WTC11 (cell line): ENCODE results near the gene PRELID3B. TPM values are rescaled to one million over a fixed set of nuclear protein-coding genes. Genes with fewer than 3 reads are reported as not detected.

ENCODE experiments used
- ATAC-seq: fragments of 200-7000 bp; cut with Tn5 transposase; 2 replicates; pipeline ENCODE4 v1.10.0; 2021; ENCODE audit warnings: mild to moderate bottlenecking, moderate library complexity
- CTCF ChIA-PET: fragments of 300-600 bp; sonication (Branson Sonifier 250); formaldehyde crosslinking; loops from one replicate; lab custom pipeline; 2021; ENCODE audit warnings: antibody characterized with exemption; lab: Charles Lee
- POLR2A ChIA-PET: fragments of 350-600 bp; sonication (Branson Sonifier 250); formaldehyde crosslinking; loops from one replicate; lab custom pipeline; 2021; ENCODE audit warnings: antibody characterized with exemption; lab: Charles Lee
- DNase-seq: peaks from one replicate; pipeline ENCODE4 v3.0.0; 2021; ENCODE audit warnings: low spot score
- H3K27ac Mint-ChIP-seq: 2 replicates; pipeline ENCODE4 v1.8.0; 2021; ENCODE audit warnings: mixed read lengths
- H3K27me3 Mint-ChIP-seq: 2 replicates; pipeline ENCODE4 v1.8.0; 2021; ENCODE audit warnings: low read depth, mild to moderate bottlenecking, moderate library complexity, mixed read lengths
- H3K36me3 Mint-ChIP-seq: 2 replicates; pipeline ENCODE4 v1.8.0; 2021; ENCODE audit warnings: mixed read lengths
- H3K4me1 Mint-ChIP-seq: 2 replicates; pipeline ENCODE4 v1.8.0; 2022; ENCODE audit warnings: mixed read lengths
- H3K4me3 Mint-ChIP-seq: 2 replicates; pipeline ENCODE4 v1.8.0; 2021; ENCODE audit warnings: mild to moderate bottlenecking, moderate library complexity, mixed read lengths
- H3K9me3 Mint-ChIP-seq: 2 replicates; pipeline ENCODE4 v1.8.0; 2021; ENCODE audit warnings: mixed read lengths
- ATF3 ChIP-seq: sonication (generic); formaldehyde crosslinking; conservative IDR thresholded peaks from 2 replicates; pipeline ENCODE4 v1.8.1; 2022; ENCODE audit warnings: mild to moderate bottlenecking, missing genetic modification reagents
- CREB1 ChIP-seq: sonication (generic); formaldehyde crosslinking; IDR thresholded peaks from 2 replicates; pipeline ENCODE4 v1.8.0; 2023; ENCODE audit warnings: mild to moderate bottlenecking, missing genetic modification reagents
- FOXP4 ChIP-seq: sonication (generic); formaldehyde crosslinking; IDR thresholded peaks from 2 replicates; pipeline ENCODE4 v1.8.0; 2022; ENCODE audit warnings: mild to moderate bottlenecking, missing genetic modification reagents
- JUN ChIP-seq: sonication (generic); formaldehyde crosslinking; IDR thresholded peaks from 2 replicates; pipeline ENCODE4 v1.8.0; 2023; ENCODE audit warnings: mild to moderate bottlenecking, missing genetic modification reagents
- MLX ChIP-seq: sonication (generic); formaldehyde crosslinking; IDR thresholded peaks from 2 replicates; pipeline ENCODE4 v1.8.1; 2023; ENCODE audit warnings: mild to moderate bottlenecking, missing genetic modification reagents, moderate library complexity
- NFATC4 ChIP-seq: fragments of 250-450 bp; sonication (Bioruptor Pico); IDR thresholded peaks from 2 replicates; pipeline ENCODE4 v1.9.0; 2021; ENCODE audit warnings: mild to moderate bottlenecking
- NFE2L1 ChIP-seq: sonication (generic); formaldehyde crosslinking; IDR thresholded peaks from 2 replicates; pipeline ENCODE4 v1.8.1; 2023; ENCODE audit warnings: missing genetic modification reagents
- NFYB ChIP-seq: sonication (generic); formaldehyde crosslinking; conservative IDR thresholded peaks from 2 replicates; pipeline ENCODE4 v1.8.0; 2022; ENCODE audit warnings: low read depth, missing genetic modification reagents
- PRRX2 ChIP-seq: fragments of 250-450 bp; sonication (Bioruptor Pico); IDR thresholded peaks from 2 replicates; pipeline ENCODE4 v1.8.0; 2021; ENCODE audit warnings: mild to moderate bottlenecking
- SMAD3 ChIP-seq: sonication (generic); formaldehyde crosslinking; IDR thresholded peaks from 2 replicates; pipeline ENCODE4 v1.8.0; 2022; ENCODE audit warnings: missing genetic modification reagents, mild to moderate bottlenecking, borderline replicate concordance
- TCF7 ChIP-seq: sonication (generic); formaldehyde crosslinking; IDR thresholded peaks from 2 replicates; pipeline ENCODE4 v1.8.0; 2022; ENCODE audit warnings: mild to moderate bottlenecking, low read depth, missing genetic modification reagents, moderate library complexity
- ZNF232 ChIP-seq: sonication (generic); formaldehyde crosslinking; IDR thresholded peaks from 2 replicates; pipeline ENCODE4 v1.8.0; 2022; ENCODE audit warnings: mild to moderate bottlenecking, missing genetic modification reagents
- ZNF396 ChIP-seq: fragments of 250-450 bp; sonication (Bioruptor Pico); IDR thresholded peaks from 2 replicates; pipeline ENCODE4 v1.8.0; 2021; ENCODE audit warnings: mild to moderate bottlenecking, moderate library complexity, borderline replicate concordance
- ZNF532 ChIP-seq: fragments of 250-450 bp; sonication (Bioruptor Pico); IDR thresholded peaks from 2 replicates; pipeline ENCODE4 v1.9.0; 2021; ENCODE audit warnings: mild to moderate bottlenecking, borderline replicate concordance
- total RNA-seq: library from RNA; stranded (reverse); gene quantifications from 3 replicates; pipeline ENCODE4 v1.2.3, GENCODE V29; 2021
- TF ChIP-seq, protein P1 (sequence below): sonication (generic); formaldehyde crosslinking; IDR thresholded peaks from 2 replicates; pipeline ENCODE4 v1.8.0; 2023; ENCODE audit warnings: missing genetic modification reagents
- TF ChIP-seq, protein P2 (sequence below): fragments of 200-600 bp; IDR thresholded peaks from 2 replicates; pipeline ENCODE4 v1.8.0; 2022; ENCODE audit warnings: antibody characterized with exemption
- TF ChIP-seq, protein P3 (sequence below): fragments of 250-450 bp; sonication (Bioruptor Pico); IDR thresholded peaks from 2 replicates; pipeline ENCODE4 v1.9.0; 2021; ENCODE audit warnings: mild to moderate bottlenecking

Gene PRELID3B
- total RNA-seq, 1 experiment from 2014 or later, result 46.9 TPM

DNA sequence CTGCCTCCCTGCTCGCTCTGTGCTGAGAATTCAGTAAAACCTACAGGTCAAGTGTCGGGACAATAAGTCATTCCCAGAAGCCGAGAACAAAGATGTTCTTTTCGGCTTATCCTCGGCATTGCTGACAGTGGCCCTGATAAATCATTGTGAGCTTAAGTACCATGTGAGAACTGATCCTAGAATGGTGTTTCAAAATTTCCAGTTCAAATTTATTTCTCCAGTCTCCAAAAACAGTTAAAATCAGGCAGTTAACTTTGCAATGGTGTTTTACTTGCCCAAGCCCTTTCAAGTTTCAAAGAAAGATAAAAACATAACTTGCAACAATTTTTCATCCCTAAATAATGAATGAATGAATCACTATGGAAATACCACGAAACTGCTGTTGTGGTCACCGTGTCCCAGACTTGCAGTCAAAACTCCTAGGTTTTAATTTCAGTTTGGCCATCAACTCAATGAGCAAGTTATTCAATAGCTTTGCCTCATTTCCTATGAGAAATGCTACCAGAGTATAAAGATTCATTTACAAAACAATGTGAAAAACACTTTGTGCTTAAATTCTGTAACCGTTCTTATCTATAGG is 14.8 kb downstream of the PRELID3B start:
- peaks cover 44% of the 10 kb centered on the region for H3K4me1 Mint-ChIP-seq
- CTCF ChIA-PET, result interaction anchor here (0.6 kb wide), 1 partner anchor 60 kb away, joined by 4 read pairs; no protein-coding TSS in a partner anchor
- no peak overlapping the region for H3K27ac Mint-ChIP-seq
- DNase-seq (no peak), ATAC-seq (no peak)
- POLR2A ChIA-PET, result no interaction called here
- H3K36me3 Mint-ChIP-seq, result peaks cover 72% of the 10 kb centered on the region
- no peaks in the 10 kb centered on the region for H3K9me3 Mint-ChIP-seq
- no peak overlapping the region for H3K4me3 Mint-ChIP-seq
- TF ChIP-seq SMAD3 (CRISPR knock-in tag) (no peak), ZNF232 (CRISPR knock-in tag) (no peak), ZNF396 (CRISPR knock-in tag) (no peak), PRRX2 (CRISPR knock-in tag) (no peak), MLX (no peak), NFE2L1 (CRISPR knock-in tag) (no peak), ZNF532 (CRISPR knock-in tag) (no peak), JUN (CRISPR knock-in tag) (no peak)
- TF ChIP-seq, protein P1, sequence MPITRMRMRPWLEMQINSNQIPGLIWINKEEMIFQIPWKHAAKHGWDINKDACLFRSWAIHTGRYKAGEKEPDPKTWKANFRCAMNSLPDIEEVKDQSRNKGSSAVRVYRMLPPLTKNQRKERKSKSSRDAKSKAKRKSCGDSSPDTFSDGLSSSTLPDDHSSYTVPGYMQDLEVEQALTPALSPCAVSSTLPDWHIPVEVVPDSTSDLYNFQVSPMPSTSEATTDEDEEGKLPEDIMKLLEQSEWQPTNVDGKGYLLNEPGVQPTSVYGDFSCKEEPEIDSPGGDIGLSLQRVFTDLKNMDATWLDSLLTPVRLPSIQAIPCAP, result no peak
- peaks cover 80% of the 10 kb centered on the region for H3K27me3 Mint-ChIP-seq

DNA sequence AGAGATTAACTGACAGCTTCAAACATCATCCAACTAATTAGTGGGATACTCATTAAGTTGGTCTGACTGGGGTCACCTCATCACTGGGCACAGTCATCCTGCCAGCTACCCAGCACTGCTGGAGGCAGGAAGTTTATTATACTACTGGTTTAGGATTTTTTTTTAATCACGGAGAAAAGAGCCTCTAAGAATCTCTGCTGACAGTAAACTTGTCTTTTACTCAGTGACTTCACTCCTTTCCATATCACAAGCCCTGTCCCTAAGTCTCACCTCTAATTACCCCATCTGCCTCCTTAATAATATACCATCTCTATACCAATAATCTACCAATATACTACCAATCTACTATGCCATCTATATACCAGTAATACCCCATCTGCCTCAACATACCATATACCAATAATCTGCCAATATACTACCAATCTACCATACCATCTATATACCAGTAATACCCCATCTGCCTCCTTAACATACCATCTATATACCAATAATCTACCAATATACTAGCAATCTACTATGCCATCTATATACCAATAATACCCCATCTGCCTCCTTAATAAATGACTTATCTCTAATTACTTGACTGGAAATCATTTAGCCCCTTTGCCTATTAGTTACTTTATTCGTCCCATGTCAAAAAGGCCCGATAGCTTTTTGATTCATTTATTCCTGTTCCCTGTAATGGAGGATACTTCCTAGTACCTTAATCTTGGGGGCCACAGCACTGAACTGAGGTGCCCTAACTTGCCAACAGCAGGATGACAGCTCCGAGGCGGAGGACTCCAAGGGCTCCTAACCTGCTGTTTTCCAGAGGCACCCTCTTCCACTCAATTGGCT is 15.5 kb downstream of the PRELID3B start:
- no peak for ATAC-seq
- ChIA-PET POLR2A (no interaction called here), CTCF (no interaction called here)
- H3K27ac Mint-ChIP-seq, result no peak overlapping the region
- H3K4me3 Mint-ChIP-seq, result no peak overlapping the region
- DNase-seq, result no peak
- no peaks in the 10 kb centered on the region for H3K9me3 Mint-ChIP-seq
- peaks cover 76% of the 10 kb centered on the region for H3K36me3 Mint-ChIP-seq
- H3K27me3 Mint-ChIP-seq, result peaks cover 83% of the 10 kb centered on the region
- H3K4me1 Mint-ChIP-seq, result peaks cover 42% of the 10 kb centered on the region
- TF ChIP-seq ZNF532 (CRISPR knock-in tag) (no peak), CREB1 (CRISPR knock-in tag) (no peak), NFATC4 (CRISPR knock-in tag) (no peak), ATF3 (no peak), TCF7 (CRISPR knock-in tag) (no peak), FOXP4 (CRISPR knock-in tag) (no peak), NFYB (no peak)
- TF ChIP-seq, protein P2, sequence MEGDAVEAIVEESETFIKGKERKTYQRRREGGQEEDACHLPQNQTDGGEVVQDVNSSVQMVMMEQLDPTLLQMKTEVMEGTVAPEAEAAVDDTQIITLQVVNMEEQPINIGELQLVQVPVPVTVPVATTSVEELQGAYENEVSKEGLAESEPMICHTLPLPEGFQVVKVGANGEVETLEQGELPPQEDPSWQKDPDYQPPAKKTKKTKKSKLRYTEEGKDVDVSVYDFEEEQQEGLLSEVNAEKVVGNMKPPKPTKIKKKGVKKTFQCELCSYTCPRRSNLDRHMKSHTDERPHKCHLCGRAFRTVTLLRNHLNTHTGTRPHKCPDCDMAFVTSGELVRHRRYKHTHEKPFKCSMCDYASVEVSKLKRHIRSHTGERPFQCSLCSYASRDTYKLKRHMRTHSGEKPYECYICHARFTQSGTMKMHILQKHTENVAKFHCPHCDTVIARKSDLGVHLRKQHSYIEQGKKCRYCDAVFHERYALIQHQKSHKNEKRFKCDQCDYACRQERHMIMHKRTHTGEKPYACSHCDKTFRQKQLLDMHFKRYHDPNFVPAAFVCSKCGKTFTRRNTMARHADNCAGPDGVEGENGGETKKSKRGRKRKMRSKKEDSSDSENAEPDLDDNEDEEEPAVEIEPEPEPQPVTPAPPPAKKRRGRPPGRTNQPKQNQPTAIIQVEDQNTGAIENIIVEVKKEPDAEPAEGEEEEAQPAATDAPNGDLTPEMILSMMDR, result no peak
- TF ChIP-seq, protein P1, result no peak
- TF ChIP-seq, protein P3, sequence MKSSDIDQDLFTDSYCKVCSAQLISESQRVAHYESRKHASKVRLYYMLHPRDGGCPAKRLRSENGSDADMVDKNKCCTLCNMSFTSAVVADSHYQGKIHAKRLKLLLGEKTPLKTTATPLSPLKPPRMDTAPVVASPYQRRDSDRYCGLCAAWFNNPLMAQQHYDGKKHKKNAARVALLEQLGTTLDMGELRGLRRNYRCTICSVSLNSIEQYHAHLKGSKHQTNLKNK (CRISPR knock-in tag), result no peak
